Measurements from ENCODE around the gene TRIM52.
"Not testable (repeated sequence)": the region's sequence is repeated elsewhere in the genome, so short reads cannot be mapped to it uniquely, and the experiment has no call there.

TRIM52 gene

DNA sequence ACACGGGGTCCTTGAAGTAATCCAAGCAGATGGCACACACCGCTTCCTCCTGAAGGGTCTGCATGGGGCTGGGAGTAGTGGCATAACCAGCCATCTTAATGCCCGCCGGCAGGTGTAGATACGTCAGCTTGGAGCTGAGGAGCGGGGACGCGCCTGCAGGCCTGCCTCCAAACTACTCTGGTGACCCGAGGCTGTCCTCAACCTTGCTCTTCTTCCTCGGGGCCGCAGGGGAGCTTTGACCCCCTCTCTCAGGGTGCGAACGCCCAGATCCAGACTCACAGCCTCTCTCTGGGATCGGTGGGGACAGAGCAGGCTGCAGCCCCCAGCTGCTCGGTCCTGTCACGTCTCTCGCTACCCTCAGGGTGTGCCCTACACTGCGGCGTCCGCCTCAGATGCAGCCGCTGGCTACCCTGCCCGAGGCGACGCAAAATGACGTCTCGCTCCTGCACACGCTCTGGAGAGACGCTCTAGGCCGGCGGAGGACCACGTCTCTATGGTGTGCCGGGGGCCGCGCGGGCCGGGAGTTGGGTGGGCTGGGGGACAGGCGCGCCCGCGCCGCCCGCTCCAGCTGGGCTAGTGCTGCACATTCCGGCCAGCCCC lies at the start of gene TRIM52:
Gene TRIM52, minus strand, starts transcription at position 424 of the 600 bp plus-strand sequence. Its CDS starts 330 bp downstream, at position 94.
- DNase-seq = no peak

DNA sequence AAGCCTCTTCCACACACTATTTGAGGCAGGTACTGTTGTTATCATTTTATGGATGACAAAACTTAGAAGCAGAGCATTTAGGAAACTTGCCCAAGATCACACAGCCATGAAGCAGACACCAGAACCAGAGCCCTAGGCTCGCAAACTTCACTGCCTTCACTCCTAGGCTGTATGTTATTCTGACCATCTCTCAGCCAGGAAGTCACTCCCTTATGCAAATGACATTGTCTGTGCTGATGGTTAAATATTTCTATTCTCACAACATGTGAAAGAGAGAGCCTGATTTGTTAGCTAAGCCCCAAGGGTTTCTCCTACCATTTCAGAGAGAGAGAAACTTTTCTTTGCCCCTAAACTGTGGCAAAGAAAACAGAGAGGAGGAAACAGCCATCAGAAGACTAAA lies 26.4 kb upstream of the TRIM52 start:
- not testable (repeated sequence) for DNase-seq

DNA sequence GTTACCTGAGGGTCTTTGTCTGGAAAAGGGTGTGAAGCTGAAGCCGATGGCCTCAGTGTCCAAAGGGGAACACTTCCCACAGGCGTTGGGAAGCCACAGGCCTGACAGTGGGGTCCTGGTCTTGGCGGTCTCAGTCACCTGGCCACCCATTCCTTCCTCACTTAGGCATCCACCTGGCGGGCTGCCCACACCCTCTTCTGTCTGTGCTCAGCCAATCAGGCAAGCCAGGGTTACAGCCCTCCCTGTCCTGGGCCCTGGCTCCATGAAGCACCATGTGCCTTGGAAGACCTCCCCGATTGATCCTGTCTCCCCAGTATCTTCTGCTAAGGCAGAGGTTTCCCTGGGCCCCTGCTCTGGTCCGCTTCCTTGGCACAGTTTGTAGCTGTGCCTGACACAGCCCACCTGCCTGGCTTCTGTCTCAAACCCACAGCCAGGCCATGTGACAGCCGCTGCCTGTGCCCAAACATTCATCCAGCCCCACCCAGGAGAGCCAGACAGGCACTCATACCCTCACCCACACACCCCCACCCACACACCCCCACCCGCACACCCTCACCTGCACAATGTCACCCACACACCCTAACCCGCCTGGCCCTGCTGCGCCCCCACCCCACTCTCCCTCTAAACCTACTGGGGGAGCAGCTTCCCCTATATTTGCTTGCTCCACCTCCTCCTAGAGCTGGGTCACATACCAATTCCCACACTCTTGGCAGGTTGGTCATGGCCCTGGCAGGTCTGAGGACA lies 25.2 kb upstream of the TRIM52 start:
- not testable (repeated sequence) for DNase-seq

DNA sequence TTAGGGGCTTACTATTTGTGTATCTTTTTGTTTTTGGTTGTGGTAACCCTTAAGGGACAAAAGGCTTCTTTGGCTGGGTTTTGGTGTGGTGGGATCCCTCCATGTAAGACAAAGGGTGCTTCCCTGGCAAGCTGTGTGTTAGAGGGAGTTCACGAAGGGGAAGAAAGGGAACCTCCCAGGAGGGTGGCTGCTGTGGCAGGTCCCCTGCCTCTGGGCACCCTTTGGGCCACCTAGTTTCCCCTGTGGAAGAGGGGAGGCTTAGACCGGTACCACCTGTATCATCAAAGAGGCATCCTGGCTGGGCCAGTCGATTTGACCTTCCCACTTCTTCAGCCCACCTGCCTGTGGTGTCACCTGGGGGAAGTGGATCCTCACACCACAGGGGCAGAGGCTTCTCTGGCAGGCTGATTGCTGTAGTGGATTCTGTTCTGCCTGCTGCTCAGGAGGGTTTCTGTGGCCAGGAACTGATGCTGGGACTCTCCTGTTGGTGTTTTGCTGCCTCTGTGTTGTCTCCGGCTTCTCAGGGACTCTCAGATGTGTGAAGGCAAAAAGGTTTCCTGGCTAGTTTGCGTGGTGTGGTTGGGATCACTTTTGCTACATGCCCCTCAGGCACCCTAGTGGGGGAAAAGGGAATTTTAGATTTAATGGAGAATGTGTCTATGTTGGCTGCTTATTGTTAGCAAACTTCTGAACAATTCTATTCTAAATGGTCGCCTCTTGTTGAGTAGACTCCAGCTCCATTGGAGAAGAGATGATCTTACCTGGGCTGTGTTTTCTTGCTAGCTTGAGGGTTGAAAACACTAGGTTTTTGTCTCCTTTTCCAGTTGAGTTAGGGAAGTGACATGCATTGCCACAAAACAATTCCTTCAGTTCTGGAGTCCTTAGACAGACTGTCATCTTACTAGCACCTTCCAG lies 23.2 kb upstream of the TRIM52 start:
- DNase-seq = not testable (repeated sequence)

DNA sequence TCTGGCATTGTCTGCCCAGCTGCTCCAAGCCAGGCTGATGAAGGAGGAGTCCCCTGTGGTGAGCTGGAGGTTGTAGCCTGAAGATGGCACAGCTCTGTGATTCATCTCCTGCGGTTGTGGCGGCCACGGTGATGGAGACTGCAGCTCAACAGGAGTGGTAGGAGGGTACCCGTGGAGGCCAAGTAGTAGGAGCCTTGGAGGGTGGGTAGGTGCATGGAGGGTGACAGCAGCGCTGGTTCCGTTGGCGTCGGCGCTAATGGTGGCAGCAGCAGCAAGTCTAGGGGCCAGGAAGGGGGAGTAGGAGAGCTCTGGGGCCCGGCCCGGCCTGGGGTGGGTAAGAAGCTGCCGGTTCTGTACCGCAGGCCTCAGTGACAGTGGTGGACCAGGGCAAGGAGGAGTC lies 22.4 kb upstream of the TRIM52 start:
- no peak for DNase-seq

DNA sequence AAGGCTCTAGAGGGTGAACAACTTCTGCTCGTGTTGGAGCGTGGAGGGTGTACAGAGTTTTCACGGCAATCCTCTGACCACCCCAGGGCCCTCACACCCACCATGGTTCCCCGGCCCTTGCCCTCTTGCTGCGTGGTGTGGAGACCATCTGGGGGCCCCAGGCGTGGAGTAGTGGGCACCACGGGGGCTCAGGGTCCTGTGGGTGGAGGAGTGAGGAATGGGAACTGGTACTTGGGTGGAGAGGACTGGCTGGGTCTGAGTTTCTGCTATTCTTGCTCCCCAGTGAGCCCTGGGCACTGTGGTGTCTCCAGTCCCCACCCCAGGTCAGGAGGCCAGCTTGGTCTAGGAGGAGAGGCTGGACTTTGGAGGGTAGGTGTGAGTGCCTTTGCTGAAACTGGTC lies 21.9 kb upstream of the TRIM52 start:
- DNase-seq = no peak

DNA sequence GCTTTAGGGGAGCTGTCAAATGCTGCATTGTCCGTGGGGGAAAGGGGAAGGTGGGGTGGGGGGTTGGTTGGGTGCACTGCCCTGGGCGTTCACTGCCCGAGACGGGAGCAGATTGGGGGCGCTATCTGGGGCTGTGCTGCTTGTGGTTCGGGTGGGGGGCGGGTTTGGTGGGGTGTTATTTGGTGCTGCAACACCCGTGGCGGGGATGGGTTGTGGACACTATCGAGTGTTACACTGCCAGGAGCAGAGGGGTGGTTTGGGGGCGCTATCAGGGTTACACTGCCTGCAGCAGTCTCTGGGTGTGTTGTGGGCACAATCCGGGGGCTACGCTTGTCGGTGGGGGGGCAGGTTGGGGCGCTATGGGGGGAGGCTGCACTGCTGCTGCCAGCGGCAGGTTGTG lies 21.5 kb upstream of the TRIM52 start:
- DNase-seq = not testable (repeated sequence)

DNA sequence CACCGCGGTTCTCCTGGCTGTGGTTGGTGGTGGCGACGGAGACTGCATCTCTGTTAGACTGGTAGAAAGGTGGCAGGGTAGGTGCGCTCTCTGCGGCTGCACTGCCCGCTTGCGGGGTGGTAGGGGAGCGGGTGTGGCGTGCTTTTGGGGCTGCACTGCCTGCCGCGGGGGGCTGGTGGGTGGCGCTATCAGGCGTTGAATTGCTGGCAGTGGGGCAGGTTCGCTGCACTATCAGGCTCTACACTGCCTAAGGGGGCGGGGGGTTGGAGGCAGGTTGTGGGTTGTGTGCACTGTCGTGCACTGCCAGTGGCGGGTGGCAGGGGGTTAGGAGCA lies 21.0 kb upstream of the TRIM52 start:
- DNase-seq = no peak

DNA sequence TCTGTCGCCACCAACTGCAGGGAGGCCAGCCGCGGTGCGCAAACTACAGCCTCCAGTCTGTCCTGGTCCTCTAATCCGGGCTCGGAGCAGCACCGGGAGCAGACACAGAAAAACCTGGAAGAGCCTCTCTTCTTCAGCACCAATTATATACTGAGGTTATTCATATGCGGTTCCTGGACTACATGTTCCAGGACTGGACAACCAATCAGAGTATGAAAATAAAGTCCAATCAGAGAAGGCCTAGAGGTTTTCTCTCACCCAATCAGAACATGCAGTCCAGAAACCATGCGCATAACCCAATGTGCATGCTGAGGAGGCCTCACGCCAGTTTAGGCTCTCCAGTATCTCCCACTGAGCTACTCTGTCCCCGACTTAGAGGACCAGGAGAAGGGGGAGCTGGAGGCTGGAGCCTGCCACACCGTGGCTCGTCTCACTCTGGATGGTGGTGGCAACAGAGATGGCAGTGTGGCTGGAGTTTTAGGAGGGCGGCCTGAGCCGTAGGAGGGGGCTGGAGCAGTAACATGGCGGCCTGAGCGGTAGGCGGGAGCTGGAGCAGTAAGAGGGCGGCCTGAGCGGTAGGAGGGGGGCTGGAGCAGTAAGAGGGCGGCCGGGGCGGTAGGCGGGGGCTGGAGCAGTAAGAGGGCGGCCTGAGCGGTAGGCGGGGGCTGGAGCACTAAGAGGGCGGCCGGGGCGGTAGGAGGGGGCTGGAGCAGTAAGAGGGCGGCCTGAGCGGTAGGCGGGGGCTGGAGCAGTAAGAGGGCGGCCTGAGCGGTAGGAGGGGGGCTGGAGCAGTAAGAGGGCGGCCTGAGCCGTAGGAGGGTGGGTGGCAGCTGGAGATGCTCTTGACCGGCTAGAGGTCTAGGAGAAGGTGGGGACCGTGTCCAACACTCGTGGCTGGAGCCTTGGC lies 20.4 kb upstream of the TRIM52 start:
- DNase-seq = no peak

DNA sequence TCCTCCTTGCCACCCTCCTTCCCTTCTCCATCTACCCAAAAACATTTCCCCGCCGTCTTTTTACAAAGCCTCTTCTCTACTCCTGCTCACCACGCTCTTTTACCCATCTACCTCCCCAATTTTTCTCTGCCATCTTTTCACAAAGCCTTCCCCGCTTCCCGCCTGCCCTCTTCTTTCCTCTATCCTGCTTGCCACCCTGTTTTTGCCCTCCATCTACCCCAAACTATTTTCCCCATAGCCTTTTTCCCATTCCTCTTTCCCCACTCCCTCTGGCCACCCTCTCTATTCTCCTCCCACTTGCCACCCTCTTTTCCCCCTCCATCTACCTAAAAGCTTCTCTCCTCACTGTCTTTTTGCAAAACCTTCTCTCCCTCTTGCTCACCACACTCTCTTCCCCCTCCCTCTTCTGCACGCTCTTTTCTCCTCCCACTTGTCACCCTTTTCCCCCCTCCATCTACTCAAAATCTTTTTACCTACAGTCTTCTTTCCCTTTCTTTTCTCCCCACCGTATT lies 19.4 kb upstream of the TRIM52 start:
- DNase-seq = no peak

DNA sequence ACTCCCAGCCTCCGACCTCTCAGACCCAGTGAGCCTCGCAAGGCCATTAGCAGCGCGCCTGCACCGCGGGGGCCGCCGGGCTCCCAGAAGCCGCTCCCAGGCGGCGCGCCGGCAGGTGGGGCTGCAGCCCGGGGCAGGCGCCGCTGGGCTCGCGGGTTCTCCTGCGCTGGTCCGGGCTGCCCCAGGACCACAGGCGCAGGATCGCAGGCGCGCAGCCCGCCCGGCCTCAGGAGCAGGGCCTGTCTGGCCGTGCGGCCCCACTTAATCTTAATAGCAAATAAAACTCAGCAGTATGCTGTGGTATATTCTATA lies 12.4 kb upstream of the TRIM52 start:
- not testable (repeated sequence) for DNase-seq

DNA sequence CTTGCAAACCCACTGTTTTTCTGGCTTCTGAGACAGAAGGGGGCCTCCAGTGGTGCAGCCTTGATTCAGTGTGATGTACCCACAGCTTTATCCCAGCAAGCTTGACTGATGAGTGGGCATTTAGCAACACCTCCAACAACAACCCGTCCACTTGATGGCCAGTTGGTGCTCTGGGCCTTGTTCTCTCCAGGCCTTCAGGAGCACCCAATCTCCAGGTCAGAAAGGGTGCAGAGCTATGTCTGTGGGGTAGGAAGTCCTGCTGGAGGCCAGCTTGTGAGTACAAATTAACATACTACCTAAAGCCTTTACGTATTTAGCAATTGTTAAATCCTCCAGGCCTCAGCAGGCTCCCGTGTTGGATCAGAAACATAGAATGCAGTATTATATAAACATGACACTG lies 10.1 kb upstream of the TRIM52 start:
- DNase-seq = no peak

DNA sequence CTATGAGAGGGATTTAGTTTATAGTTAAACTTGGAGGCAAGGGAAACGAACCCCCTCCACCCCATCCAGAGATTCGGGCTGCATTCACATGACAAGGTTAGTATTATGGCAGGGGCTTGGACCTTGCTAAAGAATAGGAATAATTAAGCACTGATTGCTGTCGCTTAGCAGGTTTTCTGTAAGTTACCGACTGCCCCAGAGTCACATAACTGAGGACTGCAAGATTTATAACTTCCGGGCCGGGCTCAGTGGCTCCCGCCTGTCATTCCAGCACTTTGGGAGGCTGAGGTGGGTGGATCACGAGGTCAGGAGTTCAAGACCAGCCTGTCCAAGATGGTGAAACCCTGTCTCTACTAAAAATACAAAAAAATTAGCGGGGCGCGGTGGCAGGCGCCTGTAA lies 7.0 kb upstream of the TRIM52 start:
- DNase-seq = not testable (repeated sequence)

DNA sequence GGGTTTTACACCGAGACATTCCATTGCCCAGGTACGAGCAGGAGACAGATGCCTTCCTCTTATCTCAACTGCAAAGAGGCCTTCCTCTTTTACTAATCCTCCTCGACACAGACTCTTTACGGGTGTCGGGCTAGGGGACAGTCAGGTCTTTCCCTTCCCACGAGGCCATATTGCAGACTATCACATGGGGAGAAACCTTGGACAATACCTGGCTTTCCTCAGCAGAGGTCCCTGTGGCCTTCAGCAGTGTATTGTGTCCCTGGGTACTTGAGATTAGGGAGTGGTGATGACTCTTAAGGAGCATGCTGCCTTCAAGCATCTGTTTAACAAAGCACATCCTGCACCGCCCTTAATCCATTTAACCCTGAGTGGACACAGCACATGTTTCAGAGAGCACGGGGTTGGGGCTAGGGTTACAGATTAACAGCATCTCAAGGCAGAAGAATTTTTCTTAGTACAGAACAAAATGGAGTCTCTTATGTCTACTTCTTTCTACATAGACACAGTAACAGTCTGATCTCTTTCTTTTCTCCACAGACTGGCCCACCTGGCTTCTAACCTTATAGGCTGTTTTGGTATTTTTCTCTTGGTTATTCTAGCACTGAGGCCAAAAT lies 6.5 kb upstream of the TRIM52 start:
- DNase-seq = not testable (repeated sequence)

DNA sequence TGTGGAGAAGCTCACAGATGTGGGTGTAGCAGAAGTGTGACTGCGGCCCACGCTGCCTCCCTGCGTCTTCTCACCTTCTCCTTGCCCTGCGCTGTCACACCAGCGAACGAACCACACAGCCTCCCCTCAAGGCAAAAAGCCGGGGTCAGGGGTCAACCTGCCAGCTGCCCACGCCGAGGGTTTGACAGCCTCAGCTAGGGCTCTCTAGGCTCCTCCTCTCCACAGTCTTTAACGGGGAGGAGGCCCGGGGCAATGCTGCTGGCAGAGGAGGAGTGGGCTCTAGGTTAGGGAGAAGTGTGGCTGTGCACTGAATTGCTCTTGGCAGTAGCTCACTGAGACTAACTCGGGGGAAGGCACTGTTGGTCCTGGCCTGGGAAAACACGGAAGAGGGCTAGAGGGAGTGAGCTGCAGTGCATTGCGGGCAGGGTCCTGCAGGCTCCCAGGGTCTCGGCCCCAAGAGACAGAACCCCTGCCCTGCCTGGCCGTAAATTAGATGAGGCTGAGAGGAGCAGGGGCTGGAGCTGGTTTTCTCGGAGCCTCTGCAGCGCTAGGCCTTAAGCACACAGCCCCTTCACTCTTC lies 4.2 kb upstream of the TRIM52 start:
- DNase-seq = no peak

DNA sequence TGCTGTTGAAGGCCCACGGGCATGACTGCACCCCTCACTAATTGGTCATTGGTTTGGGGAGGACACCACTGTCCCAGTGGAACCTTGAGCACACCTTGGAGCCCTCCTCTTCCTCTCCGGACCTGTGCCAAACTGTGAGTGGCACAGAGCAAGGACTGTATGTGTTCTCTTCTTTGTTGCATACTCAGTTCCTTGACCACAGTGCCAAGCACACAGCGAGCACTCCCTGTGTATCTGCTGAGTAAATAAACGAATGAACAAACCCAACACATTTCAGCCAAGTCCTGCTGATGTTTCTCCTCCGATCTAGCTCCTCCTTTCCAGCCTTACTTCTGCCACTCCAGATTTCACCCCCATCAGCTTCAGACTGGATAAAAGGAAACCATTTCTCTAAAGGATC lies 2.7 kb upstream of the TRIM52 start:
- DNase-seq = no peak

DNA sequence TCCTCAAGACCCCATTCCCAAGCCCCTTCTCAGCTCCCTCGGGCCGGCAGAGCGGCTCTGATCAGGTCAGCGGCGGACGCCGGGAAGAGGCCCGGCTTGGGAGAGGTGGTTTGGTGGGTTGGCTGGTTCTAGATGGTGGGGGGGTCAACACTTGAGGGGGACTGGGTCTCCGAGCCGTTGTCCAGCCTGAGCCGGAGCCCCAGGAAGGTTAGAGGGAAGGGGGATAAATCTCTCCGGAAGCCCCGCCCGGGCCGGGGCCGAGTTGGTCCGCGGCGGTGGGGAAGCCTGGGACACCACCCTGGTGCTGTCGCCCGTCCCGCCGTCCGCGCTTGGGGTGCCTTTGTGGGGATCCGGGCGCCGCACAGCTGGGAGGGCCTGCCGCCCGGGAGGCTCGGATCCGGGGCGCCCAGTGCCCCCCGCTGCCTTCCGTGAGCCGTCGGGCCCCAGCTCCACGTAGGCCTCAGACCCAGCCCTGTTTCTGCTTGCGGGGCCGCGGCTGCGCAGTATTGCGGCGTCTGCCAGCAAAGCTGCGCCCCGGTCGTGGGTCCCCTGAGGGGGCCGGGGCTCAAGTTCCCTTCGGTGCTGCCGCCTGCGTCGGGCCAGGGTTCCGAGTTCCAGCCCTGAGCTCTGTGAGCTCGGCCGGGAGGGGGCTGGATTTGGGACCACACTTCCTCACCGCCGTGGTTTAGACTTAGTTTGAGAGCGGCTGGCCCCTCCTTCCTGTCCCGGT lies 542 bp upstream of the TRIM52 start:
- DNase-seq = no peak

DNA sequence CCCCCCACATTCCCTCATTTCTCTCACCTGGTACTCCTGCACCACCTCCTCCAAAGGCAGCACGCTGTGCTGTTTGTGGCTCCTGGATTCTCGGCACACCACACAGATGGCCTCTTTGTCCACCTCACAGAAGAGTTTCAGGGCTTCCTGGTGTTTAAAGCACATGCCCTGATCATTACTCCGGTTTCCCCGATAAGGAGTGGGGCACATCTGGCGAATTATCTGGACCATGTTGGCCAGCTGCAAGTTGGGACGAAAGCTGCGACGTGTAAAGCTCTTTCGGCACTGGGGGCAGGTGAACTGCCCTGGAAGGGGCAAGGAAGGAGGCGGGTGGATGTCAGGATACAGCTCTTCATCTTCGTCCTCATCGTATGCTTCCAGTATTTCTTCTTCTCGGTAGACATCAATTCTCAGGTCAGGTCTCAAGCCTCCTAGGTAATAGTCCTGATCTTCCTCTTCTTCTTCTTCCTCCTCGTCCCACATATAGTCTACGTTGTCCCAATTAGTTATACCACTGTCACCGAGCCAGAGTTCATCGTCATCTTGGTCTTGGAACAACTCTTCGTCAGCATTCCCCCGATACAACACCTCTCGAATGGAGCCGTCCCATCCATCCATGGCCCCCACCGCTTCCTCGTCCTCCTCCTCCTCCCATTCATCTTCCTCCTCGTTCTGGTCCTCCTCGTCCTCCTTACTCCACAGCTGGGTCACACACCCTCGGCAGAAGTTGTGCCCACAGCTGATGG lies 796 bp downstream of the TRIM52 start:
- DNase-seq = no peak

DNA sequence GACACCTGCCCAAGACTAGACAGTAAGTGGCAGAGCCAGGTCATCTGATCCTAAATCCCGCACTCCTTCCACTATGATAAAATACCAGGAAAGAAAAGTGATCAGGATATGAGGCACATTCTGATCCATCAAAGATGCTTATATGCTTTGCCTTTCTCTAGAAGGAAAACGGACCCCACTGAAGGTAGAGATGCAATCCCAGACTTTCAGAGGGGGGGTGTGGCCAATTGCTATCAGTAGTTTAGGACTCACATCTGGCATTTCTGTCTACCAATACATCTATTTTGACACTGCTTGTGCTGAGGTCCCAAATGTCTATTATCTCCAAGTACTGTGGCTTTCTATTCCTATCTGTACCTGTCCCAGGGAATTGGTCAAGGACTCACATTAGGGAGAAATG lies 1.7 kb downstream of the TRIM52 start:
- DNase-seq = no peak

DNA sequence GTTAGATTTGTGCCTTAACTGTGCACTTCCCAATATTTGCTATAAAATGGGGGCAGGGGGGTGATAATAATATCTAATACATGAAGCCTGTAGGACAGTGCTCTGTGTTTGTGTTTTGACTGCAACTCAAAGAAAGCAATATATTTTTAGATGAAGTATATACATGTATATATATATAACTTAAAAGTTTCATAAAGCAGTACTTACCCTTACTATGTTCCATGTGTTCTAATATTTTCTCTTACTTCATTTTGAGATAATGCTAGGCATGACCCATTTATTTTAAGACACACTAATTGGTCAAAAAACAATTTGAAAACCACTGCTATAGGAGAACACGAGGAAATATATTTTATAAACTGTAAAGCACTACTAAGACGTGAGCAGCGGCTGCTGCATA lies 2.4 kb downstream of the TRIM52 start:
- DNase-seq = no peak

Data from NCI-H1417 (cell line).